Measurements from ENCODE around the gene ZNF213.

ZNF213 gene

GRCh38 chr16:3101841-3102470 is 32.9 kb upstream of the ZNF213 start:
- no peak for DNase-seq

GRCh38 chr16:3106205-3106928 is 28.5 kb upstream of the ZNF213 start:
- DNase-seq = peak; percentile 97

- no peak for DNase-seq
These were observed 22.6 kb upstream of the ZNF213 start, which contains the start of gene ZNF205 for GRCh38 chr16:3112058-3112880. ZNF205 (plus strand) TSS chr16:3112586; CDS start chr16:3113431, 845 bp downstream.

DNA sequence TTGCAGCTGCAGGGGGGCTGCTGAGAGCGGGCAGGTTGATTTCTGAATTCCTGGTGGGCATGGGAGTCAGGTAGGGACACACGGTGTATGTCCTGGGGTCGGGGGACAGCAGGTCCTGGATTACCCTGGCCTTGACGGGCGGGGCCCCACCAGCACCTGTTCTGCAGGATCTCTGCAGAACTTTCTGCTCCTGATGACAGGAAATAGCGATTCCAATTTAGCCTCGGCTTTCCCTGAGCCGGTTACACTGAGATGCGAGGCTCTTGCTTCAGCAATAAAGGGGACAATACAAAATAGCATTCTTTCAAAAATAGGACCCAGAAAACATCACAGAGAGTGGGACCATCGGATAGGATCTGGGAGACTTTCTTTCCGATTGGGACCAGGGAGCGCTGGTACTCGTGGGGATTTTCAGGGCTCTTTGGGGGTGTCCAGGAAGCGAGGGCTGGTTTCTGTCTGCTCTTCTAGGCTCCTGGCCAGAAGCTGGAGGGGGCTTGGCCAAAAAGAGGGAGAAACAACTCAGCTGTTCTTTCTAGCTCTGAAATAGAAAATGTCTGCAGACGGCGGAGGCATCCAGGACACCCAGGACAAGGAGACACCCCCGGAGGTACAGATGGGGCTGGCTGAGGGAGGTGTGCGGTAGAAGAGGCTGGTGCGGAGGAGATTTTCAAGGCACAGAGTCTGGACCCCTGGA is 21.8 kb upstream of the ZNF213 start:
- no peak for DNase-seq

- no peak for DNase-seq
These were observed 20.9 kb upstream of the ZNF213 start for GRCh38 chr16:3113765-3114479.

- no peak for DNase-seq
These were observed 19.8 kb upstream of the ZNF213 start for GRCh38 chr16:3115003-3115402.

- no peak for DNase-seq
These were observed 19.3 kb upstream of the ZNF213 start for GRCh38 chr16:3115561-3115960.

- DNase-seq = no peak
These were observed 16.5 kb upstream of the ZNF213 start for GRCh38 chr16:3118204-3118790.

- DNase-seq = no peak
These were observed 16.0 kb upstream of the ZNF213 start for GRCh38 chr16:3118846-3119245.

- DNase-seq = no peak
These were observed 15.5 kb upstream of the ZNF213 start for GRCh38 chr16:3119286-3119685.

DNA sequence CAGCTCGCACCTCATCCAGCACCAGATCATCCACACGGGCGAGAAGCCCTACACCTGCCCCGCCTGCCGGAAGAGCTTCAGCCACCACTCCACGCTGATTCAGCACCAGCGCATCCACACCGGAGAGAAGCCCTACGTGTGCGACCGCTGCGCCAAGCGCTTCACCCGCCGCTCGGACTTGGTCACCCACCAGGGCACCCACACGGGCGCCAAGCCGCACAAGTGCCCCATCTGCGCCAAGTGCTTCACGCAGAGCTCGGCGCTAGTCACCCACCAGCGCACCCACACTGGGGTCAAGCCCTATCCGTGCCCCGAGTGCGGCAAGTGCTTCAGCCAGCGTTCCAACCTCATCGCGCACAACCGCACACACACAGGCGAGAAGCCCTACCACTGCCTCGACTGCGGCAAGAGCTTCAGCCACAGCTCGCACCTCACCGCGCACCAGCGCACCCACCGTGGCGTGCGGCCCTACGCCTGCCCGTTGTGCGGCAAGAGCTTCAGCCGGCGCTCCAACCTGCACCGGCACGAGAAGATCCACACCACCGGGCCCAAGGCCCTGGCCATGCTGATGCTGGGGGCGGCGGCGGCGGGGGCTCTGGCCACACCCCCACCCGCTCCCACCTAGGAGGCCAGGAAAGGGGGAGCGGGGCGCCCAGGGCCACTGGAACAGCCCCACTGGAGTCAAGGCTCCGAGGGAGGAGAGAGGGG is 15.0 kb upstream of the ZNF213 start:
- DNase-seq = no peak

DNA sequence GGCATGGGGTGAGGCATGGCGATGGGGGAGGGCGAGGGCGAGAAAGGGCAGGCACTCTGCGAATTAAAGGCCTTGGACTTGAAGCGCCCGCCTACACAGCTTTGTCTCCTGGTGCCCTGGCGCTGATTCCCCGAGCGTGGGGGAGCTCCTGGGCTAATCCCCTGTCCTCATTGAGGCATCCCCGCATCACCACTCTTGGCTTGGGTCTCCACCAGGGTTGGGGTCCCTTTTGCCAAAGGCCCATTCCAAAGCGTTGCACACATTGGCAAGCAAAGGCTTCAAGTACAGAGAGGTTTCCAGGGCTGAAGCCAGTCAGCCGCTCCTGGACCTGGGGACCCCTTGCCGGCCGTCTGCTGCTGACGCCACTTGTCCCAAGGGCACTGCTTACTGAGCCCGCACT is 14.4 kb upstream of the ZNF213 start:
- no peak for DNase-seq

- no peak for DNase-seq
These were observed 12.9 kb upstream of the ZNF213 start for GRCh38 chr16:3121851-3122467.

DNA sequence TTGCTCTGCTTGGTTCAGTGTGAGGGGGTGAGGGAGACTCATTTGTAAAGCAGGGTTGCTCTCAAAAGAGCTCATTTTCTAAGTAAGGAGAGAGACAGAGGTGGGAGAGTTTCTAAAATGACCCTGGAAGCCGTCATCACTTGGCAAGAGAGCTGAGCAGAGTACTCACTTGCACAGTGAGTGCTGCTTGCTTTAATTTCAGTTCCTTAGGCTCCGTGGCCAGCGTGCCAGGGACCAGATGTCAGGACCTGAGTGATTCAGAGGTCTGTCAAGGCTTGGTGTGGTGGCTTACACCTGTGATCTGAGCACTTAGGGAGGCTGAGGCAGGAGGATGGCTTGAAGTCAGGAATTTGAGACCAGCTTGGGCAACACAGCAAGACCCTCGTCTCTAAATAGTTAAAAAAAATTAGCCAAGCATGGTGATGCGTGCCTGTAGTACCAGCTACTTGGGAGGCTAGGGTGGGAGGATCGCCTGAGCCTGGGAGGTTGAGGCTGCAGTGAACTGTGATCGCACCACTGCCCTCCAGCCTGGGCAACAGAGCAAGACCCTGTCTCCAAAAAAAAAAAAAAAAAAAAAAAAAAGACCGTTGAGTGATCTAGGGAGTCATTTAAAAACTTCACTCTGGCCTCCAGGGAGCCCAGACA is 11.8 kb upstream of the ZNF213 start:
- DNase-seq = no peak

DNA sequence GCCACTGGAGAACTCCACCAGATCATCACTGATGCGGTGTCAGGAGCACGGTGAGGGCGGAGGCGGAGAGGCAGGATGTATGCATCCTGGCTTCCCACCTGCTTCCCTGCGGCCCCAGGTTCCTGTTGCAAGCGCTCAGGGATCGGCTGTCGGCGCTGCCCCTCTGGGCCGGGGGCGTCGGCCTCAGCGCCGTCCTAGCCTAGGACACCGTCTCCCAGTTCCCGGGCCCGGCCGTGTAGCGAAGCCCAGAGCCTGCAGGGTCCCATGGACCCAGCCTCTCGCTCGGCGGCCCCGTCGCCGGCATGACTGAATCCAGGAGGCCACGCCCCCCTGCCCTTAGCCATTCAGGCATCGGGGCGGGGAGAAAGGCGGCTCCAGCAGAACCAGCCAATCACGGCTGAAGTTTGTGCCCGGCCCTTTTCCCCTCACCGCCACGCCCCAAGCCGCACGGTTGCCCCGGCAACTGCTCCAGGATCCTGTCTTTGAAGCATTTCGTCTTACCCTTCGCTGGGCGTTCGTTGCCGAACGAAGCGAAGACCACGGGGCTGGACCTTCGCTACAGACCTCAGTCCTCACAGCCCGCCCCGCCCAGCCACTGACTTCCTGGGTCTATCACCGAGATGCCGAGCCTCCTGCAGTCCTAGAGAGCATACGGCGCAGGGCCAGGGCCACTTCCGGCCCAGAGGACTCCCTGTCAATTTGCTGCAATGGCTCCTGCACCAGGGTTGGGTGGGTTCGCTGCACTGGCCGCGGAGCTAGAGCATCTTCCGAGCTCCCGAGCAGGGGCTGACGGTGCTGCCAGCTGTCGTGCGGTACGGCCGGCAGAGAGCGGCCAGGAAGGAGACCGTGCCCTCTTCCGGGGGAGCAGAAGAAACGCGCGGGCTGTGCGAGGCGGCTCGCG is 10.6 kb upstream of the ZNF213 start:
- DNase-seq = peak; percentile 97

- no peak for DNase-seq
These were observed 7.1 kb upstream of the ZNF213 start for GRCh38 chr16:3127745-3128144.

- DNase-seq = peak; percentile 83
These were observed 5.4 kb upstream of the ZNF213 start for GRCh38 chr16:3129137-3130131.

Measured in activated CD8-positive, alpha-beta memory T cell treated with anti-CD3 and anti-CD28 coated beads, Interleukin-2, amount 50 U/mL, for 48 hours (primary cell).